Measurements from ENCODE around the gene PGGT1B. TPM values are rescaled to one million over a fixed set of nuclear protein-coding genes. Genes with fewer than 3 reads are reported as not detected.

The PGGT1B gene
- total and polyA plus RNA-seq, 9 of the 15 experiments (the other 6 are each of a cell fraction or from before 2014, with no cell fraction given) = 5.3 to 33.7 (median 19.8) TPM

DNA sequence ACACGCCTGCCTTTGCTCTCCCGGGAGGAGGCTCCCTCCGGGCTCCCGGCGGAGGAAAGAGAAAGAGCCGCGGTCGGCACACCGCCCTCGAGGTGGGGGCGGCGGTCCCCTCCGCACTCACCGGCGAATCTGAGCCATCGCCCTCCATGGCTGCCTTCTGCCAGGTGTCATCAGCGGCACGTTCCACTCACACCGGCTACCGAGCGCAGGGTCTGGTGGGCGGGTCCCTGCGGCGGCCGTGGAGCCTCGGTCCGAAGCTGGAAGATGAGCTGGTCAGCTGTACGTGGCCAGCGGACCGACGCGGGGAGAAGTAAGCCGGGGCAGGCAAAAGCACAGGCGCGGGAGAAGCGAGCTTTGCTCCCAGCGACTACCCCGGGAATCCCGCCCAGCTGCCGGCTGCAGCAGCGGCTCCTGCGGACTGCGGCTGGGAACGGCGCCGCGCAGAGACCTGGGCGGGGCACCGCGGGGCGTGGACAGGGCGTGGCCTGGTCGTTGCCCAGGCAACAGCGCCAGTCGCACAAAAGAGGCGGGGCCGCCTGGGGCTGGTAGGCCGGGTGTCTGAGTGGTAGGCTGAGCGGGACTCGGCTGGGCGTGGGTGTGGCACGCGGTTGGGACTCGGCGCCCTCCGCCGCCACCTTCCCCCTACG, 93.1 kb downstream of the PGGT1B start, which contains the start of gene TRIM36 (continued):
- TF ChIP-seq, protein P1, sequence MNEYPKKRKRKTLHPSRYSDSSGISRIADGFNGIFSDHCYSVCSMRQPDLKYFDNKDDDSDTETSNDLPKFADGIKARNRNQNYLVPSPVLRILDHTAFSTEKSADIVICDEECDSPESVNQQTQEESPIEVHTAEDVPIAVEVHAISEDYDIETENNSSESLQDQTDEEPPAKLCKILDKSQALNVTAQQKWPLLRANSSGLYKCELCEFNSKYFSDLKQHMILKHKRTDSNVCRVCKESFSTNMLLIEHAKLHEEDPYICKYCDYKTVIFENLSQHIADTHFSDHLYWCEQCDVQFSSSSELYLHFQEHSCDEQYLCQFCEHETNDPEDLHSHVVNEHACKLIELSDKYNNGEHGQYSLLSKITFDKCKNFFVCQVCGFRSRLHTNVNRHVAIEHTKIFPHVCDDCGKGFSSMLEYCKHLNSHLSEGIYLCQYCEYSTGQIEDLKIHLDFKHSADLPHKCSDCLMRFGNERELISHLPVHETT (CRISPR knock-in tag; conservative IDR thresholded peaks at IDR 0.05 in 1 of 2, IDR thresholded peaks at IDR 0.05 in 1 of 2) = no peak
- TF ChIP-seq, protein P2, sequence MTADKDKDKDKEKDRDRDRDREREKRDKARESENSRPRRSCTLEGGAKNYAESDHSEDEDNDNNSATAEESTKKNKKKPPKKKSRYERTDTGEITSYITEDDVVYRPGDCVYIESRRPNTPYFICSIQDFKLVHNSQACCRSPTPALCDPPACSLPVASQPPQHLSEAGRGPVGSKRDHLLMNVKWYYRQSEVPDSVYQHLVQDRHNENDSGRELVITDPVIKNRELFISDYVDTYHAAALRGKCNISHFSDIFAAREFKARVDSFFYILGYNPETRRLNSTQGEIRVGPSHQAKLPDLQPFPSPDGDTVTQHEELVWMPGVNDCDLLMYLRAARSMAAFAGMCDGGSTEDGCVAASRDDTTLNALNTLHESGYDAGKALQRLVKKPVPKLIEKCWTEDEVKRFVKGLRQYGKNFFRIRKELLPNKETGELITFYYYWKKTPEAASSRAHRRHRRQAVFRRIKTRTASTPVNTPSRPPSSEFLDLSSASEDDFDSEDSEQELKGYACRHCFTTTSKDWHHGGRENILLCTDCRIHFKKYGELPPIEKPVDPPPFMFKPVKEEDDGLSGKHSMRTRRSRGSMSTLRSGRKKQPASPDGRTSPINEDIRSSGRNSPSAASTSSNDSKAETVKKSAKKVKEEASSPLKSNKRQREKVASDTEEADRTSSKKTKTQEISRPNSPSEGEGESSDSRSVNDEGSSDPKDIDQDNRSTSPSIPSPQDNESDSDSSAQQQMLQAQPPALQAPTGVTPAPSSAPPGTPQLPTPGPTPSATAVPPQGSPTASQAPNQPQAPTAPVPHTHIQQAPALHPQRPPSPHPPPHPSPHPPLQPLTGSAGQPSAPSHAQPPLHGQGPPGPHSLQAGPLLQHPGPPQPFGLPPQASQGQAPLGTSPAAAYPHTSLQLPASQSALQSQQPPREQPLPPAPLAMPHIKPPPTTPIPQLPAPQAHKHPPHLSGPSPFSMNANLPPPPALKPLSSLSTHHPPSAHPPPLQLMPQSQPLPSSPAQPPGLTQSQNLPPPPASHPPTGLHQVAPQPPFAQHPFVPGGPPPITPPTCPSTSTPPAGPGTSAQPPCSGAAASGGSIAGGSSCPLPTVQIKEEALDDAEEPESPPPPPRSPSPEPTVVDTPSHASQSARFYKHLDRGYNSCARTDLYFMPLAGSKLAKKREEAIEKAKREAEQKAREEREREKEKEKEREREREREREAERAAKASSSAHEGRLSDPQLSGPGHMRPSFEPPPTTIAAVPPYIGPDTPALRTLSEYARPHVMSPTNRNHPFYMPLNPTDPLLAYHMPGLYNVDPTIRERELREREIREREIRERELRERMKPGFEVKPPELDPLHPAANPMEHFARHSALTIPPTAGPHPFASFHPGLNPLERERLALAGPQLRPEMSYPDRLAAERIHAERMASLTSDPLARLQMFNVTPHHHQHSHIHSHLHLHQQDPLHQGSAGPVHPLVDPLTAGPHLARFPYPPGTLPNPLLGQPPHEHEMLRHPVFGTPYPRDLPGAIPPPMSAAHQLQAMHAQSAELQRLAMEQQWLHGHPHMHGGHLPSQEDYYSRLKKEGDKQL (CRISPR knock-in tag; IDR thresholded peaks at IDR 0.05; ENCODE audit: borderline replicate concordance) = no peak
- no peak for TF ChIP-seq ZC3H11A (IDR thresholded peaks at IDR 0.05; ENCODE audit: low read depth, low read length)
- no peak for TF ChIP-seq SRSF1 (IDR thresholded peaks at IDR 0.05; ENCODE audit: low read depth, low read length)
- TF ChIP-seq ADNP (tag; IDR thresholded peaks at IDR 0.05) = no peak
- TF ChIP-seq ZNF75A (CRISPR knock-in tag; IDR thresholded peaks at IDR 0.05) = no peak
- TF ChIP-seq, protein P3, sequence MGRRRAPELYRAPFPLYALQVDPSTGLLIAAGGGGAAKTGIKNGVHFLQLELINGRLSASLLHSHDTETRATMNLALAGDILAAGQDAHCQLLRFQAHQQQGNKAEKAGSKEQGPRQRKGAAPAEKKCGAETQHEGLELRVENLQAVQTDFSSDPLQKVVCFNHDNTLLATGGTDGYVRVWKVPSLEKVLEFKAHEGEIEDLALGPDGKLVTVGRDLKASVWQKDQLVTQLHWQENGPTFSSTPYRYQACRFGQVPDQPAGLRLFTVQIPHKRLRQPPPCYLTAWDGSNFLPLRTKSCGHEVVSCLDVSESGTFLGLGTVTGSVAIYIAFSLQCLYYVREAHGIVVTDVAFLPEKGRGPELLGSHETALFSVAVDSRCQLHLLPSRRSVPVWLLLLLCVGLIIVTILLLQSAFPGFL (CRISPR knock-in tag; IDR thresholded peaks at IDR 0.05) = no peak
- peak; percentile 91 for TF ChIP-seq RBM22 (IDR thresholded peaks at IDR 0.05; ENCODE audit: low read depth, low read length, poor library complexity, severe bottlenecking)
- TF ChIP-seq, protein P4, sequence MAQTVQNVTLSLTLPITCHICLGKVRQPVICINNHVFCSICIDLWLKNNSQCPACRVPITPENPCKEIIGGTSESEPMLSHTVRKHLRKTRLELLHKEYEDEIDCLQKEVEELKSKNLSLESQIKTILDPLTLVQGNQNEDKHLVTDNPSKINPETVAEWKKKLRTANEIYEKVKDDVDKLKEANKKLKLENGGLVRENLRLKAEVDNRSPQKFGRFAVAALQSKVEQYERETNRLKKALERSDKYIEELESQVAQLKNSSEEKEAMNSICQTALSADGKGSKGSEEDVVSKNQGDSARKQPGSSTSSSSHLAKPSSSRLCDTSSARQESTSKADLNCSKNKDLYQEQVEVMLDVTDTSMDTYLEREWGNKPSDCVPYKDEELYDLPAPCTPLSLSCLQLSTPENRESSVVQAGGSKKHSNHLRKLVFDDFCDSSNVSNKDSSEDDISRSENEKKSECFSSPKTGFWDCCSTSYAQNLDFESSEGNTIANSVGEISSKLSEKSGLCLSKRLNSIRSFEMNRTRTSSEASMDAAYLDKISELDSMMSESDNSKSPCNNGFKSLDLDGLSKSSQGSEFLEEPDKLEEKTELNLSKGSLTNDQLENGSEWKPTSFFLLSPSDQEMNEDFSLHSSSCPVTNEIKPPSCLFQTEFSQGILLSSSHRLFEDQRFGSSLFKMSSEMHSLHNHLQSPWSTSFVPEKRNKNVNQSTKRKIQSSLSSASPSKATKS (CRISPR knock-in tag; IDR thresholded peaks at IDR 0.05) = no peak
- TF ChIP-seq, protein P5, sequence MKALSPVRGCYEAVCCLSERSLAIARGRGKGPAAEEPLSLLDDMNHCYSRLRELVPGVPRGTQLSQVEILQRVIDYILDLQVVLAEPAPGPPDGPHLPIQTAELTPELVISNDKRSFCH (CRISPR knock-in tag; IDR thresholded peaks at IDR 0.05) = no peak
- TF ChIP-seq, protein P5 (tag; IDR thresholded peaks at IDR 0.05) = no peak
- TF ChIP-seq COPS2 (conservative IDR thresholded peaks at IDR 0.05) = no peak
- TF ChIP-seq EZH2 (IDR thresholded peaks at IDR 0.05; ENCODE audit: borderline replicate concordance, low read depth, low read length) = no peak
- peak; percentile 42; the same call in 1 of the 2 replicates for TF ChIP-seq MTA3 (IDR thresholded peaks at IDR 0.05; ENCODE audit: borderline replicate concordance)
- no peak for TF ChIP-seq ZNF12 (CRISPR knock-in tag; IDR thresholded peaks at IDR 0.05)
- TF ChIP-seq MYNN (IDR thresholded peaks at IDR 0.05) = no peak; the same call in 1 of the 2 replicates
- no peak for TF ChIP-seq MYNN (CRISPR knock-in tag; IDR thresholded peaks at IDR 0.05)
